Activated CD4-positive, alpha-beta T cell treated with anti-CD3 and anti-CD28 coated beads for 1 hour (primary cell): ENCODE results near the gene GYS1.

Experiments
- DNase-seq: peaks from one replicate; pipeline ENCODE4 v3.0.0-alpha.2; 2020

The GYS1 gene

DNA sequence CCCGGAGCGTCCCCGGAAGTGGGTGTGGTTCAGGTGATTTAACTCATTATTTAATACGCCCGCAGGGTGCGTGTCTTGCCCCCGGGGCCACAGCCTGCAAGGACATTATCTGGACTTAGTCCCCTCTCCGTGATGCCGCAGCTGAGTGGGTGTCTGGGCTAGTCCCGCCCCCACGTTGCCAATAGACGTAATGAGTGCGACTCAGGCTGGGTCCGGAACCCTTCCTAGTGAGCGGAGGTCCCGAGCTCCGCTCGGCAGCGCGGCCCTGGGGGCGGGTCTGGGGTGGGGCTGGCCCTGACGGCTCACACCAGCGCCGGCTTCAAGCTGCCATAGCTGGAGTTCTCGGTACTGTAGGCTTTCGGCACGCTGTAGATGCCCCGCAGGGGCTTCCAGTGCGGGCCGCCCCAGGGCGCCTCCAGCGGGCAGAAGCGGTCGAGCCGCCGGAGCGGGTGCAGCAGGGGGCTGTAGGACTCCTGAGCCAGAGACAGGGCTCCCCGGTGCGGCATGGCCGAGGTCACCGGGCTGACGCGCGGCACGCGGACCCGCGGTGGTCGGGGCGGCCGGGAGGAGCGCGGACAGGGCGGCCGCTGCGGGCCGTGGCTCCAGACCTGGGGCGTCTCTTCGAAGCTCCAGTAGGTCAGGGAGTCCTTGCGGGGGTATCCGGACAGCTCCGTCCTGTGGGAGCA, 24.7 kb upstream of the GYS1 start:
- DNase-seq, result peak; percentile 60

DNA sequence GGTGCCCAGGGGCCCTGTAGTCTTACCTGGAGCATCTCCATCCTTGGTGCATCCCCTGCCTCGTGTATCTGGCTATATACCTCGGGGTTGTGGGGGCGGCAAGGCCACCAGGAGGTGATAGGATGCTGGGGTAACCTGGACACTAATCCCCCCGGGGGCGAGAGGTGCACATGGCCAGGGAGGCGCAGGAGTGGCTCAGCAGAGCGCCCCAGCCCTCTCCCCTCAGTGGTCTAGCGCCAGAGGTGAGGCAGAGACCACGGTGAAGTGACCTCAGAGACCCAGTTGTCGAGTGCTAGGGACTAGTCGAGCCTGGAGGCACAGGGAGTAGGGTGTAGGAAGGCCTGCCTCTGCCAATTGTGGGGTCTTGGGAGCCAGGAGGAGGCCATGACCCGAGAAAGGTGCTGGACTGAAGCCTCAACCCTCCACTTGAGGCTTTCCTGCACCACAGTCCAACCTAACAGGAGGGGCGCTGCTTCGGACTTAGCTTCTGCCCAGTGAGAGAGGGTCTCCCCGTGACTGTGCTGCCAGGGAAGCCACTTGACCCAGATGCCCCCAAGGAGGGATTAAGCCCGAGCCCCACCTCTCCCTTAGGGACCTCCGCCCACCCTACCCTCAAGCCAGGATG, 24.0 kb upstream of the GYS1 start, which contains the start of gene LHB:
Gene LHB (minus strand): TSS at position 51 of the 625 bp plus-strand sequence. CDS start 10 bp downstream, at position 41.
- no peak for DNase-seq

DNA sequence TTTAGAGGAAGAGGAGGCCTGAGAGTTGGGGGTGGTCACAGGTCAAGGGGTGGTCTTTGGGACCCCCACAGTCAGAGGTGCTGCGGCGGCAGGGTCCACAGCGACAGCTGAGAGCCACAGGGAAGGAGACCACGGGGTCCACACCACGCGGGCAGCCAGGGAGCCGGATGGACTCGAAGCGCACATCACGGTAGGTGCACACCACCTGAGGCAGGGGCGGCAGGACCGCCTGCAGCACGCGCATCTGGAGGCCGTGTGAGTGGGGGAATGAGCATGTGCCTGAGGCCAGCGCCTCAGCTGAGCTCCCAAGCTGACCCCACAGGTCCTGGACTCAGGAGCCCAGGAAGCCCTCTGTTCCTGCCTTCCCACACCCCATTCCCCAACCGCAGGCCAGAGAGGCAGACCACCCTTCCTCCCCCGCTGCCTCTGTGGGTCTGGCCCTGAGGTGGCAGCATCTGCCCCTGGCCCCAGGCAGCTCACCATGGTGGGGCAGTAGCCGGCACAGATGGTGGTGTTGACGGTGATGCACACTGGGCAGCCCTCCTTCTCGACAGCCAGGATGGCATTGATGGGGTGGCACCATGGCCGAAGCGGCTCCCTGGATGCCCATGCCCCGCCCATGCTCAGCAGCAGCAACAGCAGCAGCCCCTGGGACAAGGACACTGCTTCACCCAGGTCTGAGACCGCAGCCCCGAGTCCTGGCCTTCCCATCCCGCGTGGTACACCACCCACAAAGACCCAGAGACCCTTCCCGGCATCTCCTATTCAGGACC, 23.1 kb upstream of the GYS1 start:
- DNase-seq, result no peak

DNA sequence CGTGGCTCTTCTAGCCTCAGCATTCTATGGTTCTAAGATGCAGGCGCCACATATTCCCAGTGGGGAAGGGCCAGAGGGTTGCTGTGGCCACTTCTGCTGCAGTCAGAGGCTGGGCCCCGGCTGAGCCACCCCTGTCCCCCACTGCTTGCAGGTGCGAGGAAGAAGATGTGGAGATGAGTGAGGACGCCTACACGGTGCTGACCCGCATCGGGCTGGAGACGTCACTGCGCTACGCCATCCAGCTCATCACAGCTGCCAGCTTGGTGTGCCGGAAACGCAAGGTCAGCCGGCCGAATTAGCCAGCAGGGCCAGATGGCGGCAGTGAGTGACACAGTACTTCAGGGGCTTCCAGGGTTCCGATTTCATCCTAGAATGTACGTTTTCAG, 21.8 kb upstream of the GYS1 start:
- no peak for DNase-seq

DNA sequence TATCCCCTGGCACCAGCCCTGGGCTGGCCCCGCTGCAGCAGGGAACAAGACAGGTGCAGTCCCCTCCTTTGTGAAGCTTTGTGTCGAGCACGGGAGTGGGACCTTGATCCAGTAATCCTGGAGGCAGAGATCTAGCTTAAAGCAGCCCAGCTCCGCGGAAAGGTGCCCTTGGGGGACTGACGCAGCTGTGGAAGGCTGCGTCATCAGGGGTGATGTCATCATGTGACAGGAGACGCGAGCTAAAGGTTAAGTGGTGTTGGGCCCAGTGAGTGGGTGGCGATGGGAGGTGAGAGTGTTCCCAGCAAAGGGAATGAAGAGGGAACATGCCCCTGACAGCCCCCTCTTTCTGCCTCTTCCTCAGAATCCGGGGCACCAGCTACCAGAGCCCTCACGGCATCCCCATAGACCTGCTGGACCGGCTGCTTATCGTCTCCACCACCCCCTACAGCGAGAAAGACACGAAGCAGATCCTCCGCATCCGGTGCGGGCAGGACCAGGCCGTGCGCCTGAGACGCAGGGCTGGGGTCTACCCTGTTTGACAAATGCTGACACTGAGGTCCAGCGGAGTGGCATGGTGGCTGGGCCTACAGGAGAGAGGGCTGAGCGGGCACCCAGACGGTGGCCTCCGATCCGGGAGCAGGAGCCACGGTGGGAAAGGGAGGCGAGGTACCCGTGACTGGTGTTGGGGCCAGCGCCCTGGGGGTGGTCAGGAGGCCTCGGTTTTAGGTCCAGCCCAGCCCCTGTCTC, 21.2 kb upstream of the GYS1 start:
- no peak for DNase-seq

DNA sequence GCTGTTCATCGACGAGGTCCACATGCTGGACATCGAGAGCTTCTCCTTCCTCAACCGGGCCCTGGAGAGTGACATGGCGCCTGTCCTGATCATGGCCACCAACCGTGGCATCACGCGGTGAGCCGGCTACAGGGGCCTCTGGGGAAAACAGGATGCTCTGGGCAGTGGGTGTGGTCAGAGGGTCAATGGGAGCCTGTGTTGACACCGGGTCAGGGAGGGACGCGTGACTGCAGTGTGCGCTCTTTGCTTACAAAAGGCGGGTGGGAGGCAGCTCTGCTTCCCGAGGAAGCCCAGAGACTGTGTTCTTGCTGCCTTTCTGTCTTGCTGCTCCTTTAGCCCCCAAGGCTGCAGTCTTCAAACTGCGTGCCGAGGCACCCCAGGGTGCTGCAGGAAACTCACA, 18.1 kb upstream of the GYS1 start:
- no peak for DNase-seq

DNA sequence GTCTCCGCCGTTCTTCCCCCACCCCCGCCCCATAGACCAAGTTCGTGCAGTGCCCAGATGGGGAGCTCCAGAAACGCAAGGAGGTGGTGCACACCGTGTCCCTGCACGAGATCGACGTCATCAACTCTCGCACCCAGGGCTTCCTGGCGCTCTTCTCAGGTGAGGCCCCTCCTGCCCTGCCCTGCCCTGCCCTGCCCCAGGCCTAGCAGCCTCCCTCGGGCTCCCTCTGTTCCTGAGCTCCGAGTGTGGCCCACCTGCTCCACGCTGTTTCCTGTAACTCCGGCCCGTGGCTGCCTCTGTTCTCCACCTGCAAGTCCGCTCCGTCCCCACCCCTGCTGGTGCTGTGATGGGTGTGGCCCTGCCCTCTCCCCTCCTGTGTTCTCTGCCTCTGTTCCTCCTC, 17.3 kb upstream of the GYS1 start:
- DNase-seq, result no peak

DNA sequence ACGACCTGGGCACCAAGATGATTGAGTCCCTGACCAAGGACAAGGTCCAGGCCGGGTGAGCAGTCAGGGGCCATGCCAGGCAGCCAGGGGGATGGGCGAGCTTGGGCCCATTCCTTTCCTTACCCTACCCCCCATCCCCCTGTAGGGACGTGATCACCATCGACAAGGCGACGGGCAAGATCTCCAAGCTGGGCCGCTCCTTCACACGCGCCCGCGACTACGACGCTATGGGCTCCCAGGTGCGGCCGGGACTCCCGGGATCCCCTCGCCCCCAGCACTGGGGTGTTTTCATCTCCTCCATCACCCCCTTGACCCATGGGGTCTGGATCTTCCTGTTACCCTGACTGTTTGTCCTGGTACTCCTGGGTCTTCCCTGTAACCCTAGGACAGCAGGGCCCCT, 16.7 kb upstream of the GYS1 start:
- no peak for DNase-seq

DNA sequence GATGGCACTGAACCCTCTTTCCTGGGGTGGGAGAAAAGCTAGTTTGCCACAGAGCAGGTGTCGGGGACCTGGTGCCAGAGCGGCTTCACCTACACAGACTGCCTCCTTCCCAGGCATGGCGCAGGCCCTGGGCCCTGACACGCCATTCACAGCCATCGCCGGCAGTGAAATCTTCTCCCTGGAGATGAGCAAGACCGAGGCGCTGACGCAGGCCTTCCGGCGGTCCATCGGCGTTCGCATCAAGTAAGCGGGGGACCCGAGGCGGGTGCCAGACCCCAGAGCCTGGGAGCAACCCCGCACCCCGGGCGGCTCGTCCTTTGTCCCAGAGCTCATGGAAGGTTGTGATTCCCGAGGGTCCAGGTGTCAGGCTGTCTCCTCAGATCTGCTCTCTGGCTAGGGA, 13.8 kb upstream of the GYS1 start:
- DNase-seq, result no peak

DNA sequence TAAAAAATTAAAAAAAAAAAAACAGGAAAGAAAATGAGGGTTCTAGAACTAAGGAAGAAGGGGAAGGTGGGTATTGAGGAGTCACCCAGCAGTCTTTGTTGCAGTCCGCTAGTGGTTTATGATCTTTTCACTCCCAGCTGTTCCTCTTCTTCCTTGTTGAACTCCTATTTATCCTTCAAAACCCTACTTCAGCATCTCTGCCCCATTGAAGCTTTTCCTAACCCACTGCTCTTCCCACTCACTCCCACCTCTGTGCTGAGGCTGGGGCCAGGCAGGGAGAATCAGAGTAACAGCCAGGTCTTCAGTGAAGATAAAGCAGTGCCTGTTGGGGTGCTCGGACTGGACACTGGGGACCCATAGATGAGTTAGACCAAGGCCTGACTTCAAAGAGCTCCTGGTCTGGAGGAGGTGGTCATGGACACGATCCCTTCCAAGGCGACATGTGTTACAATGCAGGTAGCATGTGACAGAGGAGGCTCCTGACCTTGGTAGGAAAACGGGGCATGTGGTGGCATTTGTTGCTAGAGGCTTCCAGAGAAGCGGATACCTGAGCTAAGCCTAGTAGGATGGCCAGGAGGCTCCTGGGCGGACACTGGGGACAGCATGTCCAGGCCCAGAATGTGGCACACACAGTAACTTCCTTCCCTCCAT, 12.0 kb upstream of the GYS1 start:
- no peak for DNase-seq

DNA sequence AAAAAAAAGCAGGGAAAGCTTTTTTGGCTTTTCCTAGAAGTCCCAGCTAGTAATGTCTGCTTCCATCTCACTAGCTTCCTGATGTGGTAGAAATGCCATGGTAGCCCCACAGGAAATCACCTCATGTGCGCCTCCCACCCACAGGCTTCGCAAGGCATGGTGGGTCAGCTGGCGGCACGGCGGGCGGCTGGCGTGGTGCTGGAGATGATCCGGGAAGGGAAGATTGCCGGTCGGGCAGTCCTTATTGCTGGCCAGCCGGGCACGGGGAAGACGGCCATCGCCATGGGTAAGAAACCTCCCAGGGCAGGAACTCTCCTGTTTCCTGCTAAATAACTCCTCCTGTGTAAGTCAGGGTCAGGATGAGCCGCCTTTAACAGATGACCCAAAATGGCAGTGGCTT, 11.0 kb upstream of the GYS1 start:
- no peak for DNase-seq

DNA sequence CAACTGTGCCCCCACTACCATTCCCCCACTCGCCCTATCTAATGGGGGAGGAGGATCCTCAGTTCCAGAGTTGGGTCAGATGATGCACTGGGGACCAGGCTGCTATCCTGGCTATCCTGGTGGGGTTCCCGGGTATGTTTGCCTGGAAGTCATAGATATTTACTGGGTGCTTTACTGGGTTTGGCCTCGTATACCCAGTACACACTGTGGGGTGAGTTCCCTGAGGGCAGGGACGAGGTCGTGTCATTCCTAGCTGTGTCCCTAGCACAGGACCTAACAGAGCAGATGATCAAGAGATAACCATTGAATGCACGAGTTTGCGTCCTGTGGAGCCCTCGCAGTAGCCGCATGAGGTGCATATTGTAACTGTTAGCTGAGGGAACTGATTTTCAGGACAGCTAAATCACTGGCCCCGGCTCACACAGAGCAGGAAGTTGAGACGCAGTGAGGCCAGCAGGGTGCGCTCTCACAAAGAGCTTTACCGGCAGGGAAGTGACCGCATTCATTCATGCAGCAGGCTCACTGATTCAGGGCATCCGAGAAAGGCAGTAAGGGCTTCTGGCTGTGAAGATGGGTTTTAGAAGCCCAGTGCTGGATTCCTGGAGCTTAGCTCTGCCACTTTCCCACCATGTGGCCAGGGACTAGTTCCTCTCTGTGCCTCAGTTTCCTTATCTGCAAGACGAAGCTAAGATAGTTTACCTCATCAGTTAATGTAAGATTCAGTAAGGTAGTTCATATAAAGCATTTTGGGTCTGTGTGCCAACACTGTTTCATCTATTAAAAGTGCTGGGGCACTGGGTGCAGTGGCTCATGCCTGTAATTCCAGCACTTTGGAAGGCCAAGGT, 6.6 kb upstream of the GYS1 start:
- DNase-seq, result peak; percentile 55

DNA sequence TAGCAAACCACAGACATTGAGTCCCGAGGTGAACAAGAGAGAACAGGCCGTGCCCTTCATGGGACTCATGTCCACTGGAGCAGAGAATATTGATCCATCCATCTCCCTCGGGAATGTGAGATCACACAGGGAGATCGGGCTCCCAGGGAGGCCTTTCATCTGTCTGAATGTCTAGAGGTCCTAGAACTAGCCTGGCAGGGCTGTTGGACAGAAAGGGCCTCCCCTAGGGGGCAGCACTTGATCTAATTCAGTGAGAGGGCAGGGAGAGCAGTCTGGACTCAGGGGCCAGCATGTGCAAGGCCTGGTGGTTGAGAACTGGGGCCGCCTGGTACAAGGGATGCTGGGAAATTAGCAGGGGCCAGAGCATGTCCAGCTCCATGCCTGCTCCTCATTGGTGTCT, 4.9 kb upstream of the GYS1 start:
- no peak for DNase-seq

DNA sequence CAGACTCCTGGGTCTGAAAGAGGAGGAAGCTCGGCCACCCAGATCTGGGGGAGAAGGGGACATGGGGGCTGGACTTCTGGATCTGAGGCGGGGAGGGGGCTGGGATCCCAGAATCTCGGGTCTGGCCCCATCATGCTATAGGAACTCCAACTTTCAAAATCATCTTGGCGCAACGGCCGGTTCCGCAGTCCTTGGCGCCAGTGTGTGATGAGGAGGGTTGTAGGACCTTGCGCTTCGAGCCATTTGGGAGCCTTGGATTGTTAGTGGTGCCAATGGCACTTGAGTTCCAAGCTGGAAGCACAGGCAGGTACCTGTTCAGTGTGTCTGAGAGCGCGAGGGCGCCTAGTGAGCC, 902 bp upstream of the GYS1 start:
- DNase-seq, result no peak

DNA sequence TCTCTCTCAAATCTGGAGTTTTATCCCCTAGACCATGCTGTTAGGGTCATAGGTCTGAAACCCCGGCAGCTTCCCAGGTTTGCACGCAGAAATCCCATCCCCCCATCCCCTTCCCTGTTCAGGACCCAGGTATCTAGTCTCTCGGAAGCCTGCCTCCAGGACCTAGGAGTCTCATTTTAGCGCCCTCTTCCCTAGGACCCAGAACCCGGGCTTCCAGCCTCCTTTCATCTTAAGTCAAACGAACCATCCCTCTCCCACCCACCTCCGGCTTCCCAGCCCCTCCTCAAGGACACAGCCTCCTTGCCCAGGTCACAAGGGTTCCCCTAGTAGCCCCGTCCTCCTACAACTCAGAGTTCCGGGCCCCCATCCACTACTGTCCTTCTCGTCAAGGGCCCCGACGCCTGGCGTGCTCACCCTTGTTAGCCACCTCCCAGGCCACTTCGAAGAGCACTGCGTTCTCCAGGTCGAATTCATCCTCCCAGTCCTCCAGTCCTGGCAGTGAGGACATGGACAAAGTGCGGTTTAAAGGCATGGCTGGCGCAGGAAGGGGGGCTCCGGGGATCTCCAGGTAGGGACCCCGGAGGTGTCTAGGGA, 431 bp downstream of the GYS1 start:
- DNase-seq, result no peak

DNA sequence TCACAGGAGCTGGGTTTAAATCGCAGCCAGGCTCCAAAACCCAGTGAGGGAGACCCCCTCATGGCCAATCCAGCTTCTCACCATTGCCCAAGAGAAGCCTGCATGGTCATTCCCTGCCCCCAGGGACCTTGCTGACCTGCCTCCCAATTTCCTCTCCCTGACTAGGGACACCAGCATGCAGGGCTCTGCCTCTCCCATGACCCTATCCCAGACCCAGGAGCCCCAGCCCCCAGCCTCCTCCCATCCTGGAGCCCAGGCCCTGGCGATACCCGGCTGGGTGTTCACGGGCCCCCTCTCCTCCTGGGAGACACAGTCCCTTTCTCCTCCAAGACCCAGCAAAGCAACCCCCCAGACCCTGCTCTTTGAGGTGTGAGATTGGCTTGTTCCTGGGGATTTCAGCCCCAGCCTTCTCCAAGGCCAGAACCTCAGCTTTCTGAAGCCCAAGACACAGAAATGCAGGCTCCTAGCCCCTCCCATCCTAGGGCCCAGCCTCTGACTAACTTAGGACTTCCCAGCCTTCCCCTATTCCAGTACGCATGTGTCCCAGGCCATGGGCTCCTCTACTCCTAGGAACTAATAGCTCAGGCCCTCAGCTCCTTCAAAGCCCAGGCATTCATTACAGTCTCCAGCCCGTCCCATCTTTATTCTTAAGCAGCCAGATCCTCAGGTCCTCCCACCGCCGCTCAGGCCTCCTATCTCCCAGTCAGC, 1.1 kb downstream of the GYS1 start:
- no peak for DNase-seq

DNA sequence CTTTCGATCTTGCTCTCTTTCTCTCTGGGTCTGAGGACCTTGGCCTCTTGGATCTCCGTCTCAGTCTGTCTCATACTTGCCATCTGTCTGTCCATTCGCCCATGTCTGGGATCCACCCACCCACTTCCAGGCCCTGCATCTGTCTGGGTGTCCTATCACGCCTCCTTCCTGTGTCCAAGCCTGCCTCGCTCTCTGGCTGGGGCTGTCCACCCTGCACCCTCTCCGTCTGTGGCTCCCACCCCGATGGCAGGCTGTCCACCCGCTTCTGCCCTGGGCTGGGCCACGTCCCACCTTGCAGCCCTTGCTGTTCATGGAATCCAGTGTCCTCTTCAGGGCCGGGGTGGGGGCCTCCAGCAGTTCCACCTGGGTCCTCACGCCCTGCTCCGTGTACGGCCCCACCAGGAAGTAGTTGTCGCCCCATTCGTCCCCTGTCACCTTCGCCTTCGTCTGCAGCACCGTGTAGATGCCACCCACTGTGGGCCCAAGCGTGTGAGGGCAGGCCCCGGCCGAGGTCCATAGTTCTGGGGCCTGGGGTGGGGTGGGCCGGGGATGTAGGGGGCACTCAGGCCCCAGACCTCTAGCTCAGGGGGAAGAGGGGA, 2.0 kb downstream of the GYS1 start:
- no peak for DNase-seq

DNA sequence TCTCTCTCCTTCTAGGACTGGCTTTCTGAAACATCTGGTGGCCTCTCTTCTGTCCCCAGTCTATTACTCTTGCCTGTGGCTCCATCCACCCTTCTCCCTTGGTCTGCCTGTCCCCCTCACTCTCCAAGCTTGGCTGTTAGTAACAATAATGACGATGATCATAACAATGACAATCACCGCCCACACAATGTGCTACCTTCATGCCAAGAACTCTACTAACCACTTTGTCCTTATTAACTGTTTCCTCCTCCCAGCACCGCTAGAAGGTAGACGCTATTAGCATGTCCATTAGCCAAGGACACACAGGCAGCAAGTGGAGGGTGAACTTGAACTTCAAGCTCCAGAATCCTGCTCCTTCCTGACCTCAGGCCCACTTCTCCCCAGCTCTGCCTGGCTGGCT, 2.7 kb downstream of the GYS1 start:
- DNase-seq, result no peak

DNA sequence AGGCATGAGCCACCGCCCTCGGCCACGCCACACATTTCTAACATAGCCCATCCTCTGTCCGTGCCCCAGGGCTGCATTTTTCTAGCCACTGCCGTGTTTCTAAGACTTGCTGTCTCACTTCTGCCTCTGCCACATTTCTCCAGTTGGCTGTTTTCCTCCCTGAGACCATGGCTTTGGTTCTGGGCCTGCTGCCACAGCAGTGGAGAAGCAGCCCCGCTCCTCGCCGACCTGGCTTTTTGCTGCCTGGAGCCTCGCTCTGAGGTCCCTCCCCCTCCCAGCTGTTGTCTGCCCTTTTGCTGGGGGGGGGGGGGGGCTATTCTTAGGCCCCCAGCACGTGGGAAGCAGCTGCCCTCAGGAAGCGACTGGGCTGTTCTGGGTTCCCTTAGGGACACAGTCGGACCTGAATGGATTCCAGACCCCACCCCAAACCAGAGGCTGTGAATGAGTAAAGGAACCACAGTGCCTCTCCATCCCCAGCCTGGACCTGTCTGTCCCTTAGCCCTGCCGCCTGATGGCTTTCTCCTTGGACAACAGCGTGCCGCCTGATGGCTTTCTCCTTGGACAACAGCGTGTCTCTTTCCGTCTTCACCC, 3.3 kb downstream of the GYS1 start:
- DNase-seq, result no peak

DNA sequence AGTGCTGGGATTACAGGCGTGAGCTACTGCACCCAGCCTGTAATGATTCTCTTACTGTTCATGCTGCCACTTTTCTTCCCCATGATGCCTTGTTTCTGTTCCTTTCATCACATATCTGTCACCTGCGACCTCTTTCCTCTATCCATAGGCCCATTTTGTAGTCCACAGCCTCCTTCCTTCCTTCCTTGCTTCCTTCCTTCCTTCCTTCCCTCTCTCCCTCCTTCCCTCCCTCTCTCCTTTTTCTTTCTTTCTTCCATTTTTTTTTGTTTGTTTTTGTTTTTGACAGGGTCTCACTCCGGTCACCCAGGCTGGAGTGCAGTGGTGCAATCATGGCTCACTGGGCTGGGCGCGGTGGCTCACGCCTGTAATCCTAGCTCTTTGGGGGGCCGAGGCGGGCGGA, 4.2 kb downstream of the GYS1 start:
- no peak for DNase-seq
